Fibroblast of lung (primary cell): ENCODE data around the gene C1QTNF5. TPM values are rescaled to one million over a fixed set of nuclear protein-coding genes. Genes with fewer than 3 reads are reported as not detected.

Experiments used
- DNase-seq, 2 donors: peaks; one replicate each; pipeline versions ENCODE4 v3.0.0 to v3.0.0-alpha.2; 2010; ENCODE audit warnings: low read depth in 2 of 2
- H2AFZ ChIP-seq: 2 replicates; pipeline ENCODE4 v1.5.1; 2012; ENCODE audit warnings: low read length, control low read depth, inconsistent platforms
- H3K27ac ChIP-seq: 2 replicates; pipeline ENCODE4 v1.5.1; 2011; ENCODE audit warnings: low read length, control low read depth; ENCODE audit not compliant: insufficient read depth
- H3K27me3 ChIP-seq: 2 replicates; pipeline ENCODE4 v1.5.1; 2011; ENCODE audit warnings: mild to moderate bottlenecking, low read length; ENCODE audit not compliant: control insufficient read depth, insufficient read depth
- H3K36me3 ChIP-seq: 2 replicates; pipeline ENCODE4 v1.5.1; 2011; ENCODE audit warnings: low read length; ENCODE audit not compliant: control insufficient read depth, insufficient read depth
- H3K4me1 ChIP-seq: 2 replicates; pipeline ENCODE4 v1.5.1; 2011; ENCODE audit warnings: low read length; ENCODE audit not compliant: control insufficient read depth, insufficient read depth; ENCODE audit errors: extremely low read depth
- H3K4me2 ChIP-seq: 2 replicates; pipeline ENCODE4 v1.5.1; 2011; ENCODE audit warnings: low read length, control low read depth; ENCODE audit not compliant: insufficient read depth; ENCODE audit errors: extremely low read depth
- H3K4me3 ChIP-seq, 4 experiments: fragments of 200-600 bp in 1 of 4; sonication (generic) in 1 of 4; replicated peaks in 1 of 4; 2 replicates each; pipeline ENCODE4 v1.5.1; 2011 to 2016; ENCODE audit warnings: low read length in 4 of 4, low read depth in 3 of 4, mild to moderate bottlenecking in 3 of 4, control low read depth in 2 of 4, inconsistent platforms in 1 of 4, mixed read lengths in 1 of 4; ENCODE audit not compliant: insufficient read depth in 1 of 4; ENCODE audit errors: control extremely low read depth in 1 of 4
- H3K79me2 ChIP-seq: 2 replicates; pipeline ENCODE4 v1.5.1; 2012; ENCODE audit warnings: mild to moderate bottlenecking, low read length, inconsistent platforms; ENCODE audit not compliant: control insufficient read depth, insufficient read depth
- H3K9ac ChIP-seq: 2 replicates; pipeline ENCODE4 v1.5.1; 2011; ENCODE audit warnings: mild to moderate bottlenecking, low read length, control low read depth; ENCODE audit not compliant: insufficient read depth
- H3K9me3 ChIP-seq: 2 replicates; pipeline ENCODE4 v1.5.1; 2012; ENCODE audit warnings: low read depth, low read length; ENCODE audit not compliant: control insufficient read depth, insufficient read depth
- H4K20me1 ChIP-seq: 2 replicates; pipeline ENCODE4 v1.5.1; 2011; ENCODE audit warnings: low read length; ENCODE audit not compliant: control insufficient read depth, insufficient read depth; ENCODE audit errors: extremely low read depth
- CTCF ChIP-seq, 2 donors: IDR thresholded peaks in 1 of 2; conservative IDR thresholded peaks in 1 of 2; 1 replicate in 1 of 2; 2 replicates in 1 of 2; pipeline ENCODE4 v1.5.1; 2011 to 2012; ENCODE audit warnings: low read length in 2 of 2, control low read depth in 1 of 2, inconsistent platforms in 1 of 2, low read depth in 1 of 2, mild to moderate bottlenecking in 1 of 2
- EZH2 ChIP-seq: IDR thresholded peaks from 2 replicates; pipeline ENCODE4 v1.5.1; 2012; ENCODE audit warnings: low read length, control low read depth, mild to moderate bottlenecking; ENCODE audit errors: missing control alignments
- polyA plus RNA-seq, 2 donors: library from polyadenylated mRNA; depleted of rRNA in 1 of 2; stranded (reverse) in 1 of 2; unstranded in 1 of 2; fragments of >200 nt; gene quantifications; 2 replicates each; pipeline ENCODE4 v1.2.1, GENCODE V29; 2011 to 2012; ENCODE audit warnings: missing spikeins in 1 of 2
- total RNA-seq: library from RNA; depleted of rRNA; stranded (reverse); fragments of >200 nt; gene quantifications from 2 replicates; pipeline ENCODE4 v1.2.1, GENCODE V29; 2014

Gene C1QTNF5
- total and polyA plus RNA-seq, 2 donors (not counting 1 experiment from before 2014, with no cell fraction given): 13.4 to 32.0 TPM

- Histone ChIP-seq H3K9me3 (no peaks in the 10 kb centered on the region), H4K20me1 (no peaks in the 10 kb centered on the region), H3K27me3 (peaks cover 8% of the 10 kb centered on the region), H2AFZ (peak within 1 kb of the TSS; percentile 77), H3K27ac (peak within 1 kb of the TSS; percentile 46), H3K9ac (peak within 1 kb of the TSS; percentile 62), H3K4me1 (peaks cover 15% of the 10 kb centered on the region), H3K79me2 (no peaks in the 10 kb centered on the region), H3K4me3 (peak within 1 kb of the TSS; percentile 49 to 81 (median 67)), H3K36me3 (no peaks in the 10 kb centered on the region), H3K4me2 (peak within 1 kb of the TSS; percentile 98)
- DNase-seq: peak; percentile 93 to 96
- TF ChIP-seq CTCF (conservative IDR thresholded peaks at IDR 0.05 in 1 of 2, IDR thresholded peaks at IDR 0.05 in 1 of 2; ENCODE audit: low read depth in 1 of 2, low read length in 2 of 2) (peak; percentile 77 to 80), EZH2 (no peak)
Observed at GRCh38 chr11:119381181-119381988, 40.7 kb upstream of the C1QTNF5 start, which contains the start of gene USP2. Gene USP2 (minus strand): TSS chr11:119381690. CDS start chr11:119373480, 8,210 bp downstream.

- H3K36me3 ChIP-seq: no peaks in the 10 kb centered on the region
- TF ChIP-seq EZH2: no peak
- no peak for TF ChIP-seq CTCF (conservative IDR thresholded peaks at IDR 0.05 in 1 of 2, IDR thresholded peaks at IDR 0.05 in 1 of 2; ENCODE audit: low read depth in 1 of 2, low read length in 2 of 2)
- H2AFZ ChIP-seq: peak overlapping the region; percentile 77
- peak overlapping the region; percentile 29 for H3K27ac ChIP-seq
- no peaks in the 10 kb centered on the region for H3K79me2 ChIP-seq
- H3K4me2 ChIP-seq: peak overlapping the region; percentile 98
- no peaks in the 10 kb centered on the region for H4K20me1 ChIP-seq
- no peaks in the 10 kb centered on the region for H3K9me3 ChIP-seq
- peaks cover 6% of the 10 kb centered on the region for H3K27me3 ChIP-seq
- peak overlapping the region; percentile 62 for H3K9ac ChIP-seq
- peaks cover 20% of the 10 kb centered on the region for H3K4me1 ChIP-seq
- peak overlapping the region; percentile 49 to 70 (median 67) for H3K4me3 ChIP-seq
- no peak for DNase-seq
Observed at GRCh38 chr11:119380827-119381180, 40.1 kb upstream of the C1QTNF5 start.

GRCh38 chr11:119380160-119380826 lies 39.6 kb upstream of the C1QTNF5 start:
- Histone ChIP-seq H4K20me1 (no peaks in the 10 kb centered on the region), H3K9ac (no peak overlapping the region), H3K4me3 (no peak overlapping the region), H3K36me3 (no peaks in the 10 kb centered on the region), H3K79me2 (no peaks in the 10 kb centered on the region), H3K4me2 (peak overlapping the region; percentile 98), H3K27ac (no peak overlapping the region), H2AFZ (no peak overlapping the region), H3K4me1 (peaks cover 25% of the 10 kb centered on the region), H3K9me3 (no peaks in the 10 kb centered on the region), H3K27me3 (peaks cover 6% of the 10 kb centered on the region)
- TF ChIP-seq CTCF (conservative IDR thresholded peaks at IDR 0.05 in 1 of 2, IDR thresholded peaks at IDR 0.05 in 1 of 2; ENCODE audit: low read depth in 1 of 2, low read length in 2 of 2) (no peak), EZH2 (no peak)
- DNase-seq: no peak
